H9 (cell line): ENCODE measurements around the gene GPR37L1. TPM values are rescaled to one million over a fixed set of nuclear protein-coding genes. Genes with fewer than 3 reads are reported as not detected.

Experiments
- DNase-seq: peaks from one replicate; pipeline ENCODE4 v3.0.0-alpha.2; 2017
- H2AFZ ChIP-seq: one replicate; pipeline ENCODE4 v1.6.1; 2013; ENCODE audit warnings: mild to moderate bottlenecking, low read length, control low read depth, moderate library complexity
- H2AK5ac ChIP-seq: 2 replicates; pipeline ENCODE4 v1.6.1; 2013; ENCODE audit warnings: low read length, control low read depth, mixed read lengths; ENCODE audit not compliant: insufficient read length
- H2BK120ac ChIP-seq: one replicate; pipeline ENCODE4 v1.6.1; 2013; ENCODE audit warnings: low read depth, mild to moderate bottlenecking, low read length, control low read depth, inconsistent platforms; ENCODE audit not compliant: poor library complexity, severe bottlenecking
- H2BK12ac ChIP-seq: 2 replicates; pipeline ENCODE4 v1.6.1; 2013; ENCODE audit warnings: low read length, control low read depth, mixed read lengths, low read depth; ENCODE audit not compliant: insufficient read length
- H2BK15ac ChIP-seq: 2 replicates; pipeline ENCODE4 v1.6.1; 2013; ENCODE audit warnings: low read depth, low read length, control low read depth
- H2BK20ac ChIP-seq: one replicate; pipeline ENCODE4 v1.6.1; 2013; ENCODE audit warnings: low read depth, mild to moderate bottlenecking, low read length, control low read depth, inconsistent platforms; ENCODE audit not compliant: poor library complexity, severe bottlenecking
- H2BK5ac ChIP-seq: 2 replicates; pipeline ENCODE4 v1.6.1; 2013; ENCODE audit warnings: low read length, control low read depth, mixed read lengths; ENCODE audit not compliant: insufficient read length
- H3K14ac ChIP-seq: 2 replicates; pipeline ENCODE4 v1.6.1; 2013; ENCODE audit warnings: low read length, control low read depth; ENCODE audit not compliant: insufficient read depth
- H3K18ac ChIP-seq: 2 replicates; pipeline ENCODE4 v1.6.1; 2013; ENCODE audit warnings: low read depth, mild to moderate bottlenecking, mixed read lengths, low read length, control low read depth; ENCODE audit not compliant: insufficient read length
- H3K23ac ChIP-seq: 2 replicates; pipeline ENCODE4 v1.6.1; 2013; ENCODE audit warnings: low read length, control low read depth, mixed read lengths, low read depth; ENCODE audit not compliant: insufficient read length
- H3K23me2 ChIP-seq: 2 replicates; pipeline ENCODE4 v1.6.1; 2013; ENCODE audit warnings: low read depth, mild to moderate bottlenecking, mixed read lengths, low read length, control low read depth; ENCODE audit not compliant: insufficient read length, poor library complexity, severe bottlenecking
- H3K27ac ChIP-seq: 2 replicates; pipeline ENCODE4 v1.5.1; 2013; ENCODE audit warnings: low read length, control low read depth, mixed read lengths, low read depth; ENCODE audit not compliant: insufficient read length
- H3K27me3 ChIP-seq: 2 replicates; pipeline ENCODE4 v1.6.1; 2013; ENCODE audit warnings: low read length, control low read depth, inconsistent platforms; ENCODE audit not compliant: insufficient read depth
- H3K4ac ChIP-seq: 2 replicates; pipeline ENCODE4 v1.6.1; 2013; ENCODE audit warnings: low read depth, mild to moderate bottlenecking, control low read depth, inconsistent platforms, low read length, moderate library complexity
- H3K4me1 ChIP-seq: 2 replicates; pipeline ENCODE4 v1.6.1; 2013; ENCODE audit warnings: low read length, control low read depth, inconsistent platforms; ENCODE audit not compliant: insufficient read depth
- H3K4me2 ChIP-seq: 2 replicates; pipeline ENCODE4 v1.6.1; 2013; ENCODE audit warnings: low read length, control low read depth, mixed read lengths; ENCODE audit not compliant: insufficient read length, insufficient read depth
- H3K56ac ChIP-seq: 2 replicates; pipeline ENCODE4 v1.6.1; 2013; ENCODE audit warnings: low read depth, mild to moderate bottlenecking, mixed read lengths, low read length, control low read depth; ENCODE audit not compliant: insufficient read length
- H3K79me1 ChIP-seq: 2 replicates; pipeline ENCODE4 v1.6.1; 2013; ENCODE audit warnings: low read depth, mild to moderate bottlenecking, moderate library complexity, low read length, control low read depth, inconsistent platforms; ENCODE audit not compliant: insufficient read depth, poor library complexity, severe bottlenecking
- H3K79me2 ChIP-seq: 2 replicates; pipeline ENCODE4 v1.6.1; 2013; ENCODE audit warnings: low read length, control low read depth, inconsistent platforms; ENCODE audit not compliant: insufficient read depth
- H3K9ac ChIP-seq: 2 replicates; pipeline ENCODE4 v1.6.1; 2013; ENCODE audit warnings: low read length, control low read depth, mixed read lengths; ENCODE audit not compliant: insufficient read length; ENCODE audit errors: extremely low read depth
- H3K9me3 ChIP-seq: one replicate; pipeline ENCODE4 v1.6.1; 2013; ENCODE audit warnings: low read depth, low read length, inconsistent platforms; ENCODE audit not compliant: control insufficient read depth
- H3T11ph ChIP-seq: one replicate; pipeline ENCODE4 v1.6.1; 2013; ENCODE audit warnings: mild to moderate bottlenecking, low read length, control low read depth, inconsistent platforms
- H4K20me1 ChIP-seq: one replicate; pipeline ENCODE4 v1.6.1; 2013; ENCODE audit not compliant: control insufficient read depth, insufficient read length, insufficient read depth
- H4K5ac ChIP-seq: 2 replicates; pipeline ENCODE4 v1.6.1; 2013; ENCODE audit warnings: low read depth, mild to moderate bottlenecking, mixed read lengths, low read length, control low read depth; ENCODE audit not compliant: insufficient read length
- H4K8ac ChIP-seq: replicated peaks from 2 replicates; pipeline ENCODE4 v1.6.1; 2013; ENCODE audit warnings: low read length, control low read depth, mixed read lengths, low read depth; ENCODE audit not compliant: insufficient read length
- H4K91ac ChIP-seq: 2 replicates; pipeline ENCODE4 v1.6.1; 2013; ENCODE audit warnings: low read depth, mild to moderate bottlenecking, moderate library complexity, mixed read lengths, low read length, control low read depth; ENCODE audit not compliant: insufficient read length
- H3K27ac Mint-ChIP-seq, 3 experiments: 2 replicates in 2 of 3; 3 replicates in 1 of 3; pipeline ENCODE4 v1.8.0; 2020 to 2021; ENCODE audit warnings: mixed read lengths in 3 of 3, mild to moderate bottlenecking in 1 of 3, moderate library complexity in 1 of 3
- H3K27me3 Mint-ChIP-seq: 2 replicates; pipeline ENCODE4 v1.8.0; 2021; ENCODE audit warnings: low read depth, mild to moderate bottlenecking, moderate library complexity, mixed read lengths
- H3K36me3 Mint-ChIP-seq, 3 experiments: 2 replicates in 2 of 3; 3 replicates in 1 of 3; pipeline ENCODE4 v1.8.0; 2020 to 2021; ENCODE audit warnings: low read depth in 3 of 3, mixed read lengths in 3 of 3; ENCODE audit not compliant: insufficient read depth in 1 of 3
- H3K4me1 Mint-ChIP-seq, 2 experiments: 2 replicates each; pipeline ENCODE4 v1.8.0; 2020; ENCODE audit warnings: mixed read lengths in 2 of 2
- H3K4me3 Mint-ChIP-seq, 2 experiments: 2 replicates in 1 of 2; 3 replicates in 1 of 2; pipeline ENCODE4 v1.8.0; 2020 to 2021; ENCODE audit warnings: mild to moderate bottlenecking in 2 of 2, mixed read lengths in 2 of 2, moderate library complexity in 1 of 2
- H3K9me3 Mint-ChIP-seq, 2 experiments: 2 replicates in 1 of 2; 3 replicates in 1 of 2; pipeline ENCODE4 v1.8.0; 2020; ENCODE audit warnings: mild to moderate bottlenecking in 2 of 2, mixed read lengths in 2 of 2, moderate library complexity in 1 of 2
- CTCF ChIP-seq: fragments of 200-600 bp; sonication (generic); conservative IDR thresholded peaks from 3 replicates; pipeline ENCODE4 v1.8.0; 2021; ENCODE audit warnings: antibody characterized with exemption, mild to moderate bottlenecking
- WGBS: extraction: QIAGEN DNeasy Blood & Tissue Kit; methylation state at CpG from one replicate; pipeline ENCODE4 v1.1.7; 2013; ENCODE audit warnings: missing lambda C conversion rate, low lambda C conversion rate, mixed read lengths; ENCODE audit not compliant: insufficient read length; ENCODE audit errors: extremely low coverage; 5-methylcytosine and 5-hydroxymethylcytosine counted together
- total RNA-seq: library from RNA; stranded (reverse); gene quantifications from 2 replicates; pipeline ENCODE4 v1.2.1, GENCODE V29; 2021

Gene GPR37L1
- total RNA-seq, 1 experiment from 2014 or later, result 0.11 TPM

GRCh38 chr1:202146993-202147392 lies 24.3 kb downstream of the GPR37L1 start:
- Histone ChIP-seq H2BK20ac (no peak overlapping the region), H3K4ac (no peak overlapping the region), H3K9me3 (no peaks in the 10 kb centered on the region), H3K4me2 (no peak overlapping the region), H3K56ac (no peak overlapping the region), H2AFZ (no peak overlapping the region), H2BK15ac (no peak overlapping the region), H2BK12ac (no peak overlapping the region), H3K4me1 (peaks cover 3% of the 10 kb centered on the region; the same call in 1 of the 2 replicates), H4K5ac (no peak overlapping the region), H2AK5ac (no peak overlapping the region), H4K91ac (no peak overlapping the region), H4K20me1 (no peaks in the 10 kb centered on the region), H3K27me3 (no peaks in the 10 kb centered on the region; the same call in 1 of the 2 replicates), H3T11ph (no peak overlapping the region), H3K79me2 (peaks cover 8% of the 10 kb centered on the region; the same call in 1 of the 2 replicates), H4K8ac (no peak overlapping the region), H3K79me1 (peaks cover 8% of the 10 kb centered on the region), H3K9ac (no peak overlapping the region), H2BK5ac (no peak overlapping the region), H3K23ac (no peak overlapping the region), H3K18ac (no peak overlapping the region), H3K14ac (no peak overlapping the region), H3K27ac (no peak overlapping the region), H2BK120ac (no peak overlapping the region), H3K23me2 (peaks cover 14% of the 10 kb centered on the region)
- H3K9me3 Mint-ChIP-seq, result no peaks in the 10 kb centered on the region
- peaks cover 13% of the 10 kb centered on the region for H3K27me3 Mint-ChIP-seq
- H3K36me3 Mint-ChIP-seq, result no peaks in the 10 kb centered on the region; a peak in 2 of 7 replicates
- no peak for TF ChIP-seq CTCF
- no peak overlapping the region for H3K4me3 Mint-ChIP-seq
- DNase-seq, result no peak
- peaks cover 17 to 20% of the 10 kb centered on the region in 2 experiments for H3K4me1 Mint-ChIP-seq
- WGBS, result no CpG with 5 or more reads among the region's 3 CpGs
- peak overlapping the region in 1 of 3 experiments; percentile 79; a peak in 1 of 7 replicates for H3K27ac Mint-ChIP-seq
